Stromal cell of bone marrow (primary cell): ENCODE results near the gene EPHA8.

ENCODE experiments used
- DNase-seq: peaks from one replicate; pipeline ENCODE4 v3.0.0-alpha.2; 2012; ENCODE audit warnings: low read depth

Gene EPHA8

DNA sequence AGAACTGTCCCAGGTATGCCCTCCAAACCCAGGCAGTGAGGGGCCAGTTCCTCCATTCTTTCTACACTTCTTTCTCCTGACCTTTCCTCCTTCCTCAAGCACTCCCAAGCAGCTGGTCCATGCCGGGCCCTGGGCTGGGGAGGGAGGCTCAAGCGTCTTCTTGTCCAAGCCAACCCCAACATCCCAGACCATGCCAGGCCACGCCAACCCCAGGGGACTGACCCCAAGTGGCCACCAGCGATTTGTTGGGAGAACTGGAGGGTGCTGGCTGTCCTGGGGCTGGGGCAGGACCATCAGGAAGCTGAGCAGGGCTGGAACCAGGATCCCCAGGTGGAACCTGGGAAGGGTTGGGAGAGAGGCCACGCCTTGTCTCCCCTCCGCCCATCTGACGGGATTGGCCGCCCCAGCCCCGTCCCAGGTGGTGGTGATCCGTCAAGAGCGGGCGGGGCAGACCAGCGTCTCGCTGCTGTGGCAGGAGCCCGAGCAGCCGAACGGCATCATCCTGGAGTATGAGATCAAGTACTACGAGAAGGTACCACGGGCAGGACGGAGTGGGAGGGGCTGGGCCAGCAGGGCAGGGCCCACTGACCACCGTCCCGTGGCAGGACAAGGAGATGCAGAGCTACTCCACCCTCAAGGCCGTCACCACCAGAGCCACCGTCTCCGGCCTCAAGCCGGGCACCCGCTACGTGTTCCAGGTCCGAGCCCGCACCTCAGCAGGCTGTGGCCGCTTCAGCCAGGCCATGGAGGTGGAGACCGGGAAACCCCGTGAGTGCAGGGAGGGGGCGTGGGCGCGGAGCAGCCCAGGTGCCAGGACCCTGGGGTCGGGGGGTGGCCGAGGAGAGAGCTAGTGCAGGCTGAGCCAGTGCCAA is 29.9 kb downstream of the EPHA8 start:
- DNase-seq = no peak

DNA sequence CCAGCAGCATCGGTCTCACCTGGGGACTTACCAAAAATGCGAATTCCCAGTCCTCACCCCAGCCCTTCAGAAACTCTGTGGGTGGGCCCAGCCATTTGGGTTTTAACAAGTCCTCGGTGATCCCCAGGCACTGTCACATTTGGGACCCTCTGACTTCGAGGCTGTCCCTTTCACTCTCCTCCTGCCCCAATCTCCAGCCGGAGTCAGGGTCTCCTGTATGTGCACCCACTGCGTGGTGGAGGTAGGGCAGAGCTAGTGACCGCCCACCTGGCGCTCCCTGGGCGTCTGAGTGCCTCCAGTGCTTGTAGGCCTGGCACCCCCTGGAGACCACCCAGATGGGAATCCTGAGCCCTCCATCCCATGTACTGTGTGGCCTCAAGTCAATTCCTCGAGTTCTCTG is 31.1 kb downstream of the EPHA8 start:
- DNase-seq = no peak

DNA sequence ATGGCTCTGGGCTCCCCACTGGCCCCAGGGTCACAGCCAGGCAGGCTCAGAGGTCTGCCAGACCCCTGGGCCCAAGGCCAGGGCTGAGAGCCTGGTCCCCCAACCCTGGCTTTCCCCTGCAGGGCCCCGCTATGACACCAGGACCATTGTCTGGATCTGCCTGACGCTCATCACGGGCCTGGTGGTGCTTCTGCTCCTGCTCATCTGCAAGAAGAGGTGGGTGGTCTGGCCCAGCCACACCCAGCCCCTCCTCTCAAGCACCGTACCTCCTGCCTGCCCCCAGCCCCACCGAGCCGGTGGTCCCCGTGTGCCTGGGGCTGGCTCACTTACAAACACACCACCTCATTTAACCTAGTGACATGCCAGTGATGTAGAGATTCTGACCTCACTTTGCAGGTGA is 31.8 kb downstream of the EPHA8 start:
- no peak for DNase-seq

DNA sequence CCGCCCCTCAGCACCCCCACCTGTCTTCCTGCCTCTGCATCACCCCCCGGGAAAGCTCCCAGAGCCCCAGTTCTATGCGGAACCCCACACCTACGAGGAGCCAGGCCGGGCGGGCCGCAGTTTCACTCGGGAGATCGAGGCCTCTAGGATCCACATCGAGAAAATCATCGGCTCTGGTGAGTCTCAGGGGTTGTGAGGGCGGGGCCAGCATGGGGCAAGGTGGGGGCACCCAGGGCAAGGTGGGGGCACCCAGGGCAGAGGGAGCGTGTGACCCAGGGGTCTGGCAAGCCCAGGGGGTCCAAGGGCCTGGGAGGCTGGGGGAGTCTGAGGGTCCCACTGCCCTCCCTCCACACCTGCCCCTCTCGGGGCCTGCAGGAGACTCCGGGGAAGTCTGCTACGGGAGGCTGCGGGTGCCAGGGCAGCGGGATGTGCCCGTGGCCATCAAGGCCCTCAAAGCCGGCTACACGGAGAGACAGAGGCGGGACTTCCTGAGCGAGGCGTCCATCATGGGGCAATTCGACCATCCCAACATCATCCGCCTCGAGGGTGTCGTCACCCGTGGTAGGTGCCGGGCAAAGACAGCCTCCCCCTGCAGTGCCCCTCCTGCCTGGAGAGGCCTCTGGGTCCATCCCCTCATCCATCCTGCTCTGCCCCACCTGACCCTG is 34.1 kb downstream of the EPHA8 start:
- DNase-seq = no peak

DNA sequence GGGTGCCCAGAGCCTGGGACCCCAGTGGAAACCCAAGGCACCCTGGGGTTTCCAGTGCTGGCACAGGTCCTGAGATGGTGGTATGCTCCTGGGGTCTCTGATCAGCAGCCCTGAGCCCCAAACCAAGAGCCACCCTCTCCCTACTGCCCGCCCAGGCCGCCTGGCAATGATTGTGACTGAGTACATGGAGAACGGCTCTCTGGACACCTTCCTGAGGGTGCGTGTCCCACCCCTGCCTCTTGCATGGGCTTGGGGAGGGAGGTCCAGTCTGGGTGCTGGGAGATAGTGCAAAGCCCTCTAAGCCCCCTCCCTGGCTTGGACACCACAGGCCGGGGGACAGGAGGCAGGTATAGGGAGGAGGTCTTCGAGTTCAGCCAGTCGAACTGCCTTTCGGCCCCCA is 34.7 kb downstream of the EPHA8 start:
- DNase-seq = no peak

DNA sequence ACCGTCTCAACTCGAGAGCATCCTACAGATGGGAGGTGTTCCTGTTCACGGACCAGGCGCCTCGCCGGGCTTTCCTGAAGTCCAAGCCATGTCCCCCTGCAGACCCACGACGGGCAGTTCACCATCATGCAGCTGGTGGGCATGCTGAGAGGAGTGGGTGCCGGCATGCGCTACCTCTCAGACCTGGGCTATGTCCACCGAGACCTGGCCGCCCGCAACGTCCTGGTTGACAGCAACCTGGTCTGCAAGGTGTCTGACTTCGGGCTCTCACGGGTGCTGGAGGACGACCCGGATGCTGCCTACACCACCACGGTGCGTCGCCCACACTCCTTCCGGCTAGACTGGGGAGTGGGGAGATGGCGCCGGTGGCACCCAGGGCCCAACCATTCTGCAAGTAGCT is 35.4 kb downstream of the EPHA8 start:
- no peak for DNase-seq

DNA sequence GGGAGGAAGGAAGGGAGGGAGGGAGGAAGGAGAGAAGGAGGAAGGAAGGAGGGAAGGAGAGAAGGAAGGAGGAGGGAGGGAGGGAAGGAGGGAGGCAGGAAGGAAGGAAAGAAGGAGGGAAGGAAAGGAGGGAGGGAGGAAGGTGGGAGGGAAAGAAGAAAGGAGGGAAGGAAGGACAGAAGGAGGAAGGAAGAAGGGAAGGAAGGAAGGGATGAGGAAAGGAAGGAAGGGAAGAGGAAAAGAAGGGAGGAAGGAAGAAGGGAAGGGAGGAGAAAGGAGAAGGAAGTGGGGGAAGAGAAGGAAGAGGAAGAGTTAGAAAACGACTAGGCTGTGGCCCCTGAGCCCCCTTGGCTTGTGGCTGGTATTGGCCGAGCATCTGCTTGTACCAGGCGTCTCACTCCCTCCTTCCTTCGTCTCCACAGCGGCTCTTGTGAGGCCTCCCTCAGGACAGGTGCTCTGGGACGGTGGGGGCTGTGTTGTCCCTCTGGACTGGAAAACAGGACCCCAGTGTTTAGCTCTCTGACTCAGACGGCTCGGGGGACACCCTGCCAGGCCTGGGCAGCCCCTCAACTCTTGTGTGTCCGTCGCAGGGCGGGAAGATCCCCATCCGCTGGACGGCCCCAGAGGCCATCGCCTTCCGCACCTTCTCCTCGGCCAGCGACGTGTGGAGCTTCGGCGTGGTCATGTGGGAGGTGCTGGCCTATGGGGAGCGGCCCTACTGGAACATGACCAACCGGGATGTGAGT is 37.0 kb downstream of the EPHA8 start:
- DNase-seq = no peak

DNA sequence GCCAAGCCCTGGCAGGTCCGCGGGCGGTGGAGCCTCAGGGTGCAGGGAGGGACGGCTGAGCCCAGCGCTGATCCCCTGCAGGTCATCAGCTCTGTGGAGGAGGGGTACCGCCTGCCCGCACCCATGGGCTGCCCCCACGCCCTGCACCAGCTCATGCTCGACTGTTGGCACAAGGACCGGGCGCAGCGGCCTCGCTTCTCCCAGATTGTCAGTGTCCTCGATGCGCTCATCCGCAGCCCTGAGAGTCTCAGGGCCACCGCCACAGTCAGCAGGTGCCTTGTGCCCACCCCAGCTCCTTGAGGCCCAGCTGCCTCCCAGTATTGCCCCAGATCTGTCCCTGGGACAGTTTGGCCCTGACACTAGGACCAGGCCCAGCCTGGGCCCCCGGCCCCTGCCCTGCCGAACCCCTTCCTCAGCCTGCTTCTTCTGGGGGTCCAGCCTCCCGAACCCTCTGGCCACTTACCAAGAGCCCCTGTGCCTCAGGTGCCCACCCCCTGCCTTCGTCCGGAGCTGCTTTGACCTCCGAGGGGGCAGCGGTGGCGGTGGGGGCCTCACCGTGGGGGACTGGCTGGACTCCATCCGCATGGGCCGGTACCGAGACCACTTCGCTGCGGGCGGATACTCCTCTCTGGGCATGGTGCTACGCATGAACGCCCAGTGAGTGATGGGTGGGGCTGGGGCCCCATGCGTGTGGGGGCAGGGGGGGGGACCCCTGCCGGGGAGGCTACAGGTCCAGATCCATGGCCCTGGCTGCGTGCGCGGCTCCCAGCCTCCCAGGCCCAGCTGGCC is 37.7 kb downstream of the EPHA8 start:
- no peak for DNase-seq

DNA sequence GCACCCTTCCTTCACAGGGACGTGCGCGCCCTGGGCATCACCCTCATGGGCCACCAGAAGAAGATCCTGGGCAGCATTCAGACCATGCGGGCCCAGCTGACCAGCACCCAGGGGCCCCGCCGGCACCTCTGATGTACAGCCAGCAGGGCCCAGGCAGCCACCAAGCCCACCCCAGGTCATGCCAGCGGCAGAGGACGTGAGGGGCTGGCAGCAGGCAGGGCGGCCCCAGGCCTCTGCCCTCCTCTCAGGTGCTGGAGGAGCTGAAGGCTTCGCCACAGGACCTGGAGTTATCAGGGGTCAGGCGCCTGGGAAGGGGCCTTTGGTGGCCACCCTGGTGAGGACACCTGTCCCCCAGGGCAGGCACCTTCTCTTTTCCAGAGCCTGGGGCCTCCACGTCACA is 38.3 kb downstream of the EPHA8 start:
- DNase-seq = no peak

DNA sequence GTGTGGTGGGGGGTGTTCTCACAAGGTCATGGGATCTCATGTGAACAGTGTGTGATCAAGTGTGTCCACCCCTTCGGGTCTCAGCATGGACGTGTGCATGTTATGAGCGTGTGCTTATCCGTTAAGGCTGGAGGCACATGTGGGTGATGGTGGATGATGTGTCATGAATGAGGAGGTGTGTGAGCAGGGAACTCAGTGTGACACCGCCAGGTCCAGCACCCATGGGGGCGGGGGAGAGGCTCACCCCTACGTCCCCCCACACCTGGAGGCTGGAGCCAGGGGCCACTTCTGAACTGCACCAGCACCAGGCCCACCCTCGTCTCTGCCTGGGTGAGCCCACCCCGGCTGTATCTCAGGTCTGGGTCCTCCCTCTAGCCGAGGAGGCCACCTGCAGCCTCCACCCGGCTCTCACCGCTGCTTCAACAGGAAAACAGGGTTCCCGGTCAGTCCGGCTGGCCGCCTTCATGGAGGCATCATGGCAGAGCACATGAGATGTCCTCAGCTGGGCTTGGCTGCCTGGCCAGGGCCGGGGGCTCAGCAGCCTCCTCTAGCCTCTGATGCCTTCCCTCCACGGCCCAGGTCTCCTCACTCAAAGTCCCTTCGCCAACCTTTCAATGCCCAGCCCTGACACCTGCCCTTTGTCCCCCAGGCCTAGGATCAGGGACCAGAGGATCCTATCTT is 38.9 kb downstream of the EPHA8 start:
- DNase-seq = no peak

DNA sequence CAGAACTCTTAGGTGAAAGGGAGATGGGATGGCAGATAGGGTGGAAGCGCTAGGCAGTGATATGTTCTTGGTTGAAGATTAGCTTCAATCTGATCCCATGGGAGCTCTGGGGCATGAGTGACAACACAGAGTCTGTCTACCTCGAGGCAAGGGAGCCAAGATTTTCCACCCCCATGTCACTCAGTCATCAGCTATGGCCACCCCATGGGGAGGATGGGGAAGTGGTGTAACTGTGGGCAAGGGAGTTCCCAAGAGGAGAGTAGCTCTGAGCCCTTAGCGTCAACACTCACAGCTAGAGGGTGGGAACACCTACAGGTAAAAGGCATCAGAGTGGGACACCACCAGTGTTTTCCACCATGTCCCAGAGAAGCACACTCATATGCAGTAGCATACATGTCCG is 42.9 kb downstream of the EPHA8 start:
- DNase-seq = no peak

DNA sequence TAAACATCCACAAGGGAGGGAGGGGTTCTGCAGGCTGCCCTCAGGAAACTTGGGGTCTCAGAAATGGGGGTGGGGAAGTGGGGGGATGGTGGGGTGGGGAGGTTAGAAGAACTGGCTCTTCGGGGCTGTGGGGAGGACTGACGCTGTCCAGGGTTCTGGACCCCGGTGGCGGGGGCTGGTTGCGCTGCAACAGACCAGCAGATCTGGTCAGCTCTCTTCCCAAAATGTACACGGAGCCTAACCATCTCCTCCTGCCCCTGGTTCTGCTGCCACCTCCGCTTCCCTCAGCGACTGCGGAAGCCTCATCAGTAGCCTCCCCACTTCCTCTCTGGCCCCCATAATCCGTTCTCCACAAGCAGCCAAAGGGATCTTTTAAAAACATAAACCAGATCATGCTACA is 43.9 kb downstream of the EPHA8 start:
- DNase-seq = no peak

DNA sequence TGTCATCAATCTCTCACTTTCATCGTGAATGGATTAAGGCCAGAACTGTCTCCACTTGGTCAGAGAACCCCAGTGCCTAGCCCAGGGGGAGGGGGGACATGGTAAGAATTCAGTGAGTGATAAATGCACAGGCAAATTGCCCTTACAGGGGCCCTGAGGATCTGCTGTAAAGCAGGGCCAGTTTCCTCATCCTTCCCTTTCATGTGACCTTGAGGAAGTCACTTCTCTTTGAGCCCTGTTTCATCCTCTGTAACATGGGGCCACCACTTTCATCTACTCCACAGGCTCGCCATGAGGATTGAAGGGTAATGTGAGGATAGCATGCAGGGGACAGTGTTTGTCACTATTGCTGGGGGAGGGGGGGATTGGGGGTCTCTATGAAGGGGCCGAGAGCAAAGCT is 45.1 kb downstream of the EPHA8 start:
- DNase-seq = no peak

DNA sequence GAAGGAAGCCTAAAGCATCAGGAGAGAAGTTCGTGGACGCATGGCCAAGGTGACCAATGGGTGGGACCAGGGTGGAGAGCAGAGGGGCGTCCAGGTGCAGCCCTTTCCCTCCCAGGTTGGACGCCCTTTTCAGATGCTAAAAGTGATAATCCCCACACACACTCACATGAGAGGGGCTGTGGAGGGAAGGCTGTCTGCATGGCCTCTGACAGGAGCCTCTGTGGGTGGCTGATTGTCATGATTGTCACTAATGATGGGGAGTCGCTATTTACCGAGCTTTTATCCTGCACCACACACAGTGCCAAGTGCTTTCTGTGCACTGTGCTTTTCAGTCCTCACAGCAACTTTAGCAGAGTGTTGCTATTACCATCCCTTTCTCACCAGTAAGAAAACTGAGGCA is 46.0 kb downstream of the EPHA8 start:
- no peak for DNase-seq

DNA sequence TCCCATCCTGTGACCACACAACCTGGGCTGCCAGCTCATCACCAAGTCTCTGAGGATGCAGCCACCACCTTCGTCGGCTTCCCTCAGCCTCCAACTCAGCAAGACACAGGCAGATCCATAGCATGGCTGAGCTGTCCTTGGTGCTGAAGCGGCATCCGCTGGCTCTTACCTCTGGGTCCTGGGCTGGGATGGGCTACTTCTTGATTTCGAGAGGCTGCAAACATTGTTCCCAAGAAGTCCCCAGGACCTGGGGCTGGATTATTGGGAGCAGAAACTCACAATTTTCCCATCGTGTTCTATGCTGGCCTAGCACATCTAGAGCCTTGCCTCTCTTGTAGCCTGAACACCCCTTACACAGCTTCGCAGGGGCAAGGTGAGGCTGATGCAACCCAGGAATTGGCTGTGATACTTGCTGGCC is 48.2 kb downstream of the EPHA8 start:
- DNase-seq = peak; percentile 3

DNA sequence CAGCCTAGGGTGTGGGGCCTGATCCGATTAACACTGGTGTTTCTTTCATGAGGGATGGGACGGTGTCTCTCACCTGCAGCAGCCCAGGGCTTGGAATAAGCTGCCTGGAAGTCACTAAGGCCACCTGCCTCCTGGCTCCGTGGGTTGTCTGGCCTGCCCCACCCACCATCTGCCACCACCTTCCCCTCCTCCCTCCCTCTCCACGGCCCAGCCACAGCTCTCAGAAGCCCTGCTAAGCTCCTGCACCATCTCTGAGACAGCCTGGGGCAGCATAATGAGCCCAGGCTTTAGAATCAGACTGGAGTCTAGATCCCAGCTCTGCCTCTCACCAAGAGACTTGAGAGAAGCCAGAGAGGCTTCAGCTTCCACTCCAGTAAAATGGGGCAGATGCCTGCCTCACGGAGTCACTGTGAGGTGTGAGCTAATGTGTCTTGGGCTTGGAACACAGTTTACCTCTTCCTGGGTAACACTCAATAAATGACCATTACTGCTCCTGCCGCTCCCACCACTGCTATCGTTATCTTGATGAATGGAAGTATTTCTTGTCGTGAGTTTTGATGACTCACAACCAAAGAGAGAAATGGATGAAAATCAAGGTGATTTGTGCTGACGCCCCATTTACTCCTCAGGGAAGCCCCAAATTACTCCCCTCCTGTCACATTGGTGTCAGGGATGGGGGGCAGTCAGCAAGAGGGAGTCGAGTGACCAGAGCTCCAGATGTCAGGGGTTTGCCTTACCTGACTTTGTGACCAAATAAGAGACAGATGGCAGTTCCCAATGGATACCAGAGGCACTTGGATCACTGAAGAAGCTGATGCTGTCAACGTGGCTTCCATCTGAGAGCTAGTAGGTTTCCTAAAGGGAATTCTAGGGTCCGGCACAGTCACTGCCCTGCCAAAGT is 49.6 kb downstream of the EPHA8 start:
- no peak for DNase-seq

DNA sequence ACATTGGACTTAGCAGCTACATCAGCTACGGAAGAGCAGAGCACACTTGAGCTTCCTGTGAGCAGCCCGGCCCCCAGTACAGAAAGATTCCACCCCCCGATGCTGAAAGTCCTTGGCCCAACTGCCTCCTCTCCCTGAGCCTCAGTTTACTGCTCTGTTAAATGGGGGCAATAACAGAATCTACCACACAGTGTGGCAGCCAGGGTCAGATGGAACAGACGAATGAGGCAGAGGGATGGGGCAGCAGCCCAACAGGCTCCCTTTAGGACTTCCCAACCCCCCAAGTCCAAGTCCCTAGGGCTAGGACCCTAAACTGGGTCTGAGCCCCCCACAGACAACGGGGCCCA is 50.3 kb downstream of the EPHA8 start:
- DNase-seq = no peak

DNA sequence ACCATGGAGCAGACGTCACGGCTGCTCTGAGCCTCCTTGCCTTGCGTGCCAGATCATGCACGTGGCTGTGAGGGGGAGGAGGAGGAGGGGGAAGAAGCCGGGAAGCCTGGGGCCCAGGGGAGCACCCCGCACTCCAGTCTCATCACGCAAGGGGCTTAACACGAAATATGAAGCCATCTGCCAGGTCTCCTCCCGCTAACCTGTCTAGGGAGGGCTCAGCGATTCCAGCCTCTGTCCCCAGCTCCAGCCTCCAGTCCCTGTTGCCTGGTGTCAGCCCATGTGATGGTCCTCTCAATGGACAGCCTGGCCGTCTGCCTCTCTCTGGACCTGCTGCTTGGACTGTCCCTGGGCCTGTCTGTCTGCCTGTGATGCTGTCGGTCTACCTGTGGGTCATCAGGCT is 50.7 kb downstream of the EPHA8 start:
- DNase-seq = no peak

DNA sequence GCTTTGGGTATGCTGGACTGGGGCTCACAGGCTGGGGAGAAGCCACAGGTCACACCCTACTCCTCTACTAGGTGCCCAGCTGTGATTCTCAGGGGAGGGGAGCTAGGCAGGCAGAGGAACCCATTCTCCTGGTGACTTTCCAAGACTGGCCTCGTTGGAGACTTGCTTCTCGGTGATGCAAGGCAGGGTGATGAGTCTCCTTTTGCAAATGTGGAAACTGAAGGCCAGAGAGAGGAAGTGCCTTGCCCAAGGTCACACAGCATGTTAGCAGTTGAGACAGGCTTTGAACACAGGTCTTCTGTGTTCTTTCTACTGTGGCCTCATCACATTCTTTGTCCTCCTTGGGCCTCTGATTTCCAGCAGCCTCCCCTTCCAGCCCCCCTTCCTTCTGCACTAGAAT is 52.6 kb downstream of the EPHA8 start:
- DNase-seq = no peak

DNA sequence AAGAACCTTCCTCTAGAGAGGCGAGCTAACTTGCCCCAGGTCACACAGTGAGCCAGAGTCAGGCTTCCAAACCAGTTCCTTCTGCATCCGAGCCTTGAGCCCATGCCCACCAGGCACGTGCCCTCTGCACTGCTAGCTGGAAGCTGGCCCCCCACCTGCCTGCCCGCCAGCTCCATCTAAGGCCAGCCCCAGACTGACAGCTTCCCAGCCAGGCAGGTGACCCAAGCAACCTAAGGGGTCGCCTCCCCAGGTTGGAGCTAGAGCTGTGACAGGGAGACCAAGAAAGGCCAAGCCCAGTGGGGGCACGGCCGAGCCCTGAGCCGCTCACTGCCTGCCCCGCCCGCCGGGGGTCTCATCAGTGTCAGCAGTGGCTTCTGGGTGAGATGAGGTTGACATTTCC is 53.3 kb downstream of the EPHA8 start:
- no peak for DNase-seq

DNA sequence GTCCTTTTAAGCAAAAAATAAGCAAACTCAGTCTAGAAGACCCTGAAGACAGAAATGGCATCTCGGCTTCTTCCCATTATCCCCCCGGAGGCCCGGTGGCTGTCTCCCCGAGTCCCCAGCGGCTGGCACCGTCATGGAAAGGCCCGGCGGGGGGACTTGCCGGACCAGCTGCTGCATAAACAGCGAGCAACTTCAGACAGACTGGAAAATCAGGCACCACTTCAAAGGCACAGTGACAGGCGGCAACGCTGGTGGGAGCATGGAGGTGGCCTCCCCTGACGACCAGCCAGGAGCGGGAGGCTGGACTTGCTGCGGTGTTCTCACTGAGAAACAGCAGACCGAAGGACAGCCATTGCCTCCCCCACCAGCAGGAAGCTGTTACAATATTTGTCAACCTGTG is 54.8 kb downstream of the EPHA8 start:
- DNase-seq = no peak
